HL-60 (cell line): ENCODE data around the gene CCNJL.

Experiments used
- DNase-seq, 2 experiments: peaks; one replicate each; pipeline ENCODE4 v3.0.0-alpha.2; 2010 to 2020; ENCODE audit warnings: low read depth in 1 of 2, low spot score in 1 of 2
- H3K27ac ChIP-seq: fragments of 250-450 bp; sonication (Bioruptor Pico); replicated peaks from 2 replicates; pipeline ENCODE4 v1.5.1; 2020; ENCODE audit warnings: mild to moderate bottlenecking, moderate library complexity
- H3K27me3 ChIP-seq: fragments of 250-450 bp; sonication (Bioruptor Pico); 2 replicates; pipeline ENCODE4 v1.5.1; 2021; ENCODE audit warnings: mild to moderate bottlenecking, moderate library complexity; ENCODE audit not compliant: insufficient read depth, poor library complexity, severe bottlenecking
- H3K4me3 ChIP-seq: replicated peaks from 2 replicates; pipeline ENCODE4 v1.5.1; 2011; ENCODE audit warnings: mild to moderate bottlenecking, control low read depth, low read length; ENCODE audit not compliant: insufficient read depth
- CTCF ChIP-seq: IDR thresholded peaks from one replicate; pipeline ENCODE4 v1.5.1; 2011; ENCODE audit warnings: low read length, control low read depth, inconsistent platforms; ENCODE audit not compliant: insufficient read depth
- GABPA ChIP-seq: IDR thresholded peaks from 2 replicates; pipeline ENCODE4 v1.6.1; 2012; ENCODE audit warnings: low read depth
- POLR2AphosphoS5 ChIP-seq: IDR thresholded peaks from 2 replicates; pipeline ENCODE4 v1.6.1; 2012; ENCODE audit warnings: low read depth
- REST ChIP-seq: IDR thresholded peaks from 2 replicates; pipeline ENCODE4 v1.6.1; 2012; ENCODE audit warnings: low read depth; ENCODE audit not compliant: insufficient replicate concordance
- SPI1 ChIP-seq: IDR thresholded peaks from 2 replicates; pipeline ENCODE4 v1.6.1; 2012; ENCODE audit warnings: low read depth, mild to moderate bottlenecking, borderline replicate concordance

The CCNJL gene

GRCh38 chr5:160285316-160285715 lies 27.0 kb downstream of the CCNJL start:
- Histone ChIP-seq H3K27ac (no peak overlapping the region), H3K4me3 (no peak overlapping the region), H3K27me3 (no peaks in the 10 kb centered on the region)
- peak in 1 of 2 experiments; percentile 11 for DNase-seq
- TF ChIP-seq REST: no peak
- no peak for TF ChIP-seq POLR2AphosphoS5
- no peak for TF ChIP-seq CTCF
- no peak for TF ChIP-seq SPI1
- TF ChIP-seq GABPA: no peak

GRCh38 chr5:160284291-160284873 lies 28.0 kb downstream of the CCNJL start:
- TF ChIP-seq SPI1: no peak
- no peak for TF ChIP-seq POLR2AphosphoS5
- no peak for TF ChIP-seq REST
- no peak for TF ChIP-seq CTCF
- TF ChIP-seq GABPA: no peak
- DNase-seq: no peak
- Histone ChIP-seq H3K27me3 (no peaks in the 10 kb centered on the region), H3K4me3 (no peak overlapping the region), H3K27ac (no peak overlapping the region)

- H3K27me3 ChIP-seq: peaks cover 2% of the 10 kb centered on the region
- TF ChIP-seq REST: no peak
- no peak for TF ChIP-seq POLR2AphosphoS5
- TF ChIP-seq SPI1: no peak
- no peak for TF ChIP-seq GABPA
- no peak for TF ChIP-seq CTCF
- no peak for DNase-seq
- H3K4me3 ChIP-seq: no peak overlapping the region
- H3K27ac ChIP-seq: no peak overlapping the region
Observed at GRCh38 chr5:160281275-160281674, 31.1 kb downstream of the CCNJL start.
